ENCODE measurements around the gene ASNS. TPM values are rescaled to one million over a fixed set of nuclear protein-coding genes. Genes with fewer than 3 reads are reported as not detected.

ASNS gene
- total RNA-seq, 4 donors from 2014 or later, result 4.9 to 38.6 (median 18.3) TPM

GRCh38 chr7:97847791-97848190, 24.4 kb downstream of the ASNS start:
- Histone ChIP-seq H3K36me3 (peaks cover 0 to 9% (median 0%) of the 10 kb centered on the region in 4 donors), H3K27ac (no peak overlapping the region), H3K27me3 (no peaks in the 10 kb centered on the region), H3K4me3 (no peak overlapping the region), H3K9me3 (no peaks in the 10 kb centered on the region), H3K4me1 (no peaks in the 10 kb centered on the region)
- in situ Hi-C loops (cut with MboI; ENCODE audit: low pct_ligation_motif_present in 1 of 4, low pct_unique_long_range_greater_than_20kb in 1 of 4, low sequenced_read_pairs in 3 of 4) (loop anchor here in 3 of 4 donors (10.0 to 25.0 kb wide), 4 partner anchors 335 to 1935 kb away; partner anchors contain the start of gene SDHAF3 (in 1 of the 3)), intact Hi-C loops (cut with DNase I; ENCODE audit: low total_unique reads) (no loop called here)
- TF ChIP-seq POLR2AphosphoS5 (IDR thresholded peaks at IDR 0.05) (no peak), POLR2A (IDR thresholded peaks at IDR 0.05) (no peak), EP300 (IDR thresholded peaks at IDR 0.05; ENCODE audit: low read depth) (no peak), CTCF (IDR thresholded peaks at IDR 0.05) (no peak)
- no peak for DNase-seq
- WGBS, 2 donors (ENCODE audit: low coverage in 1 of 2), result 62 to 82% methylated on average over 3 to 5 of the region's 5 CpGs

- no peaks in the 10 kb centered on the region for H3K27me3 ChIP-seq
- no peaks in the 10 kb centered on the region for H3K9me3 ChIP-seq
- no peak overlapping the region for H3K4me3 ChIP-seq
- no peaks in the 10 kb centered on the region for H3K4me1 ChIP-seq
- 56 to 66% methylated on average over 2 to 4 of the region's 4 CpGs for WGBS, 2 donors (ENCODE audit: low coverage in 1 of 2)
- in situ Hi-C loops (cut with MboI; ENCODE audit: low pct_ligation_motif_present in 1 of 4, low pct_unique_long_range_greater_than_20kb in 1 of 4, low sequenced_read_pairs in 3 of 4) (loop anchor here in 3 of 4 donors (10.0 to 25.0 kb wide), 4 partner anchors 335 to 1935 kb away; partner anchors contain the start of gene SDHAF3 (in 1 of the 3)), intact Hi-C loops (cut with DNase I; ENCODE audit: low total_unique reads) (no loop called here)
- no peak for TF ChIP-seq POLR2A (IDR thresholded peaks at IDR 0.05)
- TF ChIP-seq POLR2AphosphoS5 (IDR thresholded peaks at IDR 0.05), result no peak
- no peak for TF ChIP-seq CTCF (IDR thresholded peaks at IDR 0.05)
- TF ChIP-seq EP300 (IDR thresholded peaks at IDR 0.05; ENCODE audit: low read depth), result no peak
- no peak for DNase-seq
- H3K36me3 ChIP-seq, result peaks cover 0 to under 1% (median 0%) of the 10 kb centered on the region in 4 donors
- H3K27ac ChIP-seq, result no peak overlapping the region
Observed at GRCh38 chr7:97846945-97847344, 25.3 kb downstream of the ASNS start.

GRCh38 chr7:97845622-97846203, 26.5 kb downstream of the ASNS start:
- TF ChIP-seq POLR2AphosphoS5 (IDR thresholded peaks at IDR 0.05) (no peak), CTCF (IDR thresholded peaks at IDR 0.05) (peak; percentile 32 to 49 (median 42))
- intact Hi-C loops (cut with DNase I; ENCODE audit: low total_unique reads) (no loop called here), in situ Hi-C loops (cut with MboI; ENCODE audit: low pct_ligation_motif_present in 1 of 4, low pct_unique_long_range_greater_than_20kb in 1 of 4, low sequenced_read_pairs in 3 of 4) (loop anchor here in 3 of 4 donors (10.0 to 25.0 kb wide), 4 partner anchors 333 to 1933 kb away; partner anchors contain the start of gene SDHAF3 (in 1 of the 3))
- whole genome bisulfite sequencing, 2 donors (ENCODE audit: low coverage in 1 of 2), result 44 to 46% methylated on average over 2 of the region's 2 CpGs
- no peaks in the 10 kb centered on the region for H3K9me3 ChIP-seq
- no peak for DNase-seq
- no peaks in the 10 kb centered on the region for H3K4me1 ChIP-seq
- no peaks in the 10 kb centered on the region for H3K36me3 ChIP-seq
- peaks cover 2% of the 10 kb centered on the region for H3K27me3 ChIP-seq
- no peak overlapping the region for H3K4me3 ChIP-seq
- no peak overlapping the region for H3K27ac ChIP-seq

- no peaks in the 10 kb centered on the region for H3K4me1 ChIP-seq
- no peak for TF ChIP-seq CTCF (IDR thresholded peaks at IDR 0.05)
- no peak for TF ChIP-seq EP300 (IDR thresholded peaks at IDR 0.05; ENCODE audit: low read depth)
- no peak for TF ChIP-seq POLR2AphosphoS5 (IDR thresholded peaks at IDR 0.05)
- TF ChIP-seq POLR2A (IDR thresholded peaks at IDR 0.05), result no peak
- H3K27ac ChIP-seq, result no peak overlapping the region
- H3K9me3 ChIP-seq, result no peaks in the 10 kb centered on the region
- H3K4me3 ChIP-seq, result no peak overlapping the region
- H3K36me3 ChIP-seq, result no peaks in the 10 kb centered on the region
- WGBS, 2 donors (ENCODE audit: low coverage in 1 of 2), result 41 to 58% methylated on average over 2 to 3 of the region's 3 CpGs
- DNase-seq, result no peak
- in situ Hi-C loops (cut with MboI; ENCODE audit: low pct_ligation_motif_present in 1 of 4, low pct_unique_long_range_greater_than_20kb in 1 of 4, low sequenced_read_pairs in 3 of 4) (loop anchor here in 3 of 4 donors (10.0 to 25.0 kb wide), 4 partner anchors 332 to 1932 kb away; partner anchors contain the start of gene SDHAF3 (in 1 of the 3)), intact Hi-C loops (cut with DNase I; ENCODE audit: low total_unique reads) (no loop called here)
- H3K27me3 ChIP-seq, result peaks cover 12% of the 10 kb centered on the region
Observed at GRCh38 chr7:97844036-97844435, 28.2 kb downstream of the ASNS start.

All from transverse colon (tissue), 4 donors.